ENCODE results near the gene NOP58. TPM values are rescaled to one million over a fixed set of nuclear protein-coding genes. Genes with fewer than 3 reads are reported as not detected.

The NOP58 gene
- total and polyA plus RNA-seq, 2 of the 4 experiments (the other 2 are of a cell fraction), result 45.3 to 54.0 TPM

- H3K36me3 ChIP-seq (ENCODE audit: control insufficient read depth, insufficient read depth, low read length), result no peaks in the 10 kb centered on the region
- H3K18ac ChIP-seq (ENCODE audit: low read depth, low read length), result no peak overlapping the region
- no peaks in the 10 kb centered on the region for H4K20me1 ChIP-seq (ENCODE audit: insufficient read depth, low read length)
- 100% methylated on average over 2 of the region's 10 CpGs; no CpG with 5 or more reads in 1 of the 2 experiments for WGBS, 2 experiments (ENCODE audit: extremely low coverage in 2 of 2, insufficient read length in 1 of 2)
- no peaks in the 10 kb centered on the region for H3K27me3 ChIP-seq (ENCODE audit: control insufficient read depth, insufficient read depth, low read length)
- BruUV-seq (replicated peaks), result no TSS peak
- no peak overlapping the region for H3K23ac ChIP-seq (ENCODE audit: low read depth, low read length)
- TF ChIP-seq USF2 (IDR thresholded peaks at IDR 0.05; ENCODE audit: low read depth, low read length) (no peak), BHLHE40 (IDR thresholded peaks at IDR 0.05; ENCODE audit: low read depth, low read length) (no peak), CHD1 (IDR thresholded peaks at IDR 0.05; ENCODE audit: low read depth, low read length) (no peak), MAZ (IDR thresholded peaks at IDR 0.05; ENCODE audit: borderline replicate concordance, low read depth, low read length) (no peak), RFX5 (IDR thresholded peaks at IDR 0.05; ENCODE audit: low read depth, low read length) (no peak), SMC3 (IDR thresholded peaks at IDR 0.05; ENCODE audit: low read depth, low read length) (no peak), NFE2L2 (IDR thresholded peaks at IDR 0.05; ENCODE audit: low read depth, low read length) (no peak), POLR2A (IDR thresholded peaks at IDR 0.05; ENCODE audit: low read depth, low read length) (no peak), RAD21 (IDR thresholded peaks at IDR 0.05; ENCODE audit: low read length) (no peak), MXI1 (IDR thresholded peaks at IDR 0.05; ENCODE audit: borderline replicate concordance, low read depth, low read length) (no peak), MAFK (IDR thresholded peaks at IDR 0.05; ENCODE audit: low read depth, low read length) (no peak), FOS (IDR thresholded peaks at IDR 0.05; ENCODE audit: low read depth, low read length) (no peak), CTCF (conservative IDR thresholded peaks at IDR 0.05; ENCODE audit: low read depth, low read length) (no peak), ELK1 (IDR thresholded peaks at IDR 0.05; ENCODE audit: borderline replicate concordance, low read depth, low read length) (no peak), RCOR1 (IDR thresholded peaks at IDR 0.05; ENCODE audit: insufficient replicate concordance, low read length) (no peak), CEBPB (IDR thresholded peaks at IDR 0.05; ENCODE audit: low read depth, low read length) (no peak)
- ATAC-seq (ENCODE audit: low read depth), result no peak
- no peak overlapping the region for H3K4me2 ChIP-seq (ENCODE audit: low read depth, low read length)
- no peak overlapping the region for H3K27ac ChIP-seq (ENCODE audit: insufficient read depth, low read length)
- no peak overlapping the region for H2AK5ac ChIP-seq (ENCODE audit: low read depth, low read length)
- POLR2A ChIA-PET (ENCODE audit: unreplicated experiment), result no interaction called here
- H3K9me3 ChIP-seq (ENCODE audit: control insufficient read depth, insufficient read depth, low read length), result peaks cover 1% of the 10 kb centered on the region; the same call in 1 of the 2 replicates
- H2AK9ac ChIP-seq (replicated peaks; ENCODE audit: low read depth, low read length, poor library complexity), result no peak overlapping the region
- CTCF ChIA-PET, result no interaction called here
- H3K56ac ChIP-seq (ENCODE audit: extremely low read depth, insufficient read depth, low read length), result no peak overlapping the region
- in situ Hi-C loops (cut with MboI; ENCODE audit: low sequenced_read_pairs), result no loop called here
- no peak overlapping the region for H2BK20ac ChIP-seq (ENCODE audit: low read depth, low read length)
- H2BK15ac ChIP-seq (ENCODE audit: low read depth, low read length), result no peak overlapping the region
- no peak overlapping the region for H2AFZ ChIP-seq (replicated peaks; ENCODE audit: low read length, poor library complexity)
- no peak overlapping the region for H2BK120ac ChIP-seq (ENCODE audit: low read depth, low read length)
- H3K9me1 ChIP-seq (ENCODE audit: insufficient read depth, low read length), result no peaks in the 10 kb centered on the region
- no peaks in the 10 kb centered on the region for H3K79me1 ChIP-seq (ENCODE audit: low read depth in 1 of 2, low read length in 2 of 2)
- no peak overlapping the region for H4K91ac ChIP-seq (ENCODE audit: insufficient read depth, low read depth, low read length)
- H3K9ac ChIP-seq (ENCODE audit: low read depth, low read length), result no peak overlapping the region
- no peak overlapping the region for H2BK5ac ChIP-seq (ENCODE audit: low read depth, low read length, poor library complexity, severe bottlenecking)
- no peak overlapping the region for H3K4ac ChIP-seq (ENCODE audit: low read depth, low read length)
- intact Hi-C loops (cut with micrococcal nuclease), result no loop called here
- no peak overlapping the region for H4K5ac ChIP-seq (ENCODE audit: low read depth, low read length)
- DNase-seq, result peak; percentile 22
- dilution Hi-C loops (cut with HindIII; ENCODE audit: low sequenced_read_pairs, unreplicated experiment), result no loop called here
- no peak overlapping the region for H4K8ac ChIP-seq (ENCODE audit: low read depth in 2 of 2, low read length in 2 of 2)
- no peak overlapping the region for H3K14ac ChIP-seq (replicated peaks; ENCODE audit: low read depth, low read length)
- no peaks in the 10 kb centered on the region; the same call in 1 of the 2 replicates for H3K4me1 ChIP-seq (ENCODE audit: control insufficient read depth, insufficient read depth, low read length)
- no peak overlapping the region for H3K4me3 ChIP-seq (ENCODE audit: insufficient read depth, low read depth, low read length)
Observed at GRCh38 chr2:202249521-202250253, 15.9 kb upstream of the NOP58 start.

All from IMR-90 (cell line).